Activated CD4-positive, alpha-beta T cell treated with anti-CD3 and anti-CD28 coated beads for 36 hours (primary cell): Measurements from ENCODE around the gene C1QTNF6. TPM values are rescaled to one million over a fixed set of nuclear protein-coding genes. Genes with fewer than 3 reads are reported as not detected.
A peak's percentile ranks its signal among the peaks of the same experiment; 100 is the strongest.

Experiments used
- ATAC-seq: fragments of 200-7000 bp; cut with Tn5 transposase; one replicate; pipeline ENCODE4 v1.10.0; 2021; ENCODE audit warnings: mild to moderate bottlenecking, moderate library complexity
- CTCF ChIA-PET: fragments of 350-600 bp; sonication (Branson Sonifier 250); formaldehyde crosslinking; loops from one replicate; lab custom pipeline; 2021; ENCODE audit warnings: antibody characterized with exemption; lab: Charles Lee
- POLR2A ChIA-PET: fragments of 350-600 bp; sonication (Branson Sonifier 250); formaldehyde crosslinking; loops from one replicate; lab custom pipeline; 2021; ENCODE audit warnings: antibody characterized with exemption, inconsistent platforms; lab: Charles Lee
- DNase-seq: peaks from one replicate; pipeline ENCODE4 v3.0.0-alpha.2; 2020
- H3K27ac Mint-ChIP-seq: one replicate; pipeline ENCODE4 v1.8.0; 2021; ENCODE audit warnings: mixed read lengths
- H3K27me3 Mint-ChIP-seq: one replicate; pipeline ENCODE4 v1.8.0; 2021; ENCODE audit warnings: mixed read lengths
- H3K36me3 Mint-ChIP-seq: one replicate; pipeline ENCODE4 v1.8.0; 2021; ENCODE audit warnings: low read depth, mixed read lengths
- H3K4me1 Mint-ChIP-seq: one replicate; pipeline ENCODE4 v1.8.0; 2021; ENCODE audit warnings: mixed read lengths
- H3K4me3 Mint-ChIP-seq: one replicate; pipeline ENCODE4 v1.8.0; 2021; ENCODE audit warnings: mild to moderate bottlenecking, moderate library complexity, mixed read lengths
- H3K9me3 Mint-ChIP-seq: one replicate; pipeline ENCODE4 v1.8.0; 2021; ENCODE audit warnings: low read depth, mixed read lengths
- intact Hi-C, 2 experiments: fragments of 100-400 bp; cut with DNase I in 1 of 2; cut with micrococcal nuclease in 1 of 2; formaldehyde crosslinking; loops; one replicate each; pipeline versions ENCODE4 v1.14.2 to v1.15.1; 2022 to 2024; cut with DNase I, micrococcal nuclease
- total RNA-seq, 2 experiments: library from RNA; stranded (reverse); gene quantifications; one replicate each; pipeline ENCODE4 v1.2.3, GENCODE V29; 2021

The C1QTNF6 gene
- total RNA-seq, 2 experiments from 2014 or later, result 8.4 to 8.7 TPM

GRCh38 chr22:37197451-37198257 lies 9.6 kb upstream of the C1QTNF6 start:
- Mint-ChIP-seq H3K27me3 (no peaks in the 10 kb centered on the region), H3K27ac (peak overlapping the region; percentile 95), H3K4me1 (peaks cover 50% of the 10 kb centered on the region), H3K4me3 (peak overlapping the region; percentile 89), H3K9me3 (no peaks in the 10 kb centered on the region), H3K36me3 (peaks cover 7% of the 10 kb centered on the region)
- ChIA-PET CTCF (interaction anchor here (0.6 to 4.5 kb wide), 30 partner anchors 11 to 415 kb away, joined by 3 to 36 read pairs (median 4); partner anchors contain the start of genes IL2RB and RAC2), POLR2A (interaction anchor here (1.2 to 1.4 kb wide), 4 partner anchors 34 to 116 kb away, joined by 3 to 4 read pairs (median 3); partner anchors contain the start of gene IL2RB)
- no peak for ATAC-seq
- intact Hi-C loops, result loop anchor here (1.0 to 5.0 kb wide), 11 partner anchors 21 to 341 kb away; partner anchors contain the start of gene IL2RB (in 1 of the 2)
- peak; percentile 33 for DNase-seq

GRCh38 chr22:37196539-37197450 lies 8.7 kb upstream of the C1QTNF6 start:
- intact Hi-C loops, result loop anchor here in 1 of 2 experiments (5.0 kb wide), 1 partner anchor 49 kb away; the partner anchor contains the start of gene IL2RB
- H3K27me3 Mint-ChIP-seq, result no peaks in the 10 kb centered on the region
- DNase-seq (no peak), ATAC-seq (no peak)
- ChIA-PET CTCF (interaction anchor here (0.6 to 4.5 kb wide), 27 partner anchors 12 to 219 kb away, joined by 3 to 36 read pairs (median 4); partner anchors contain the start of genes IL2RB and RAC2), POLR2A (interaction anchor here (1.2 to 1.4 kb wide), 4 partner anchors 33 to 115 kb away, joined by 3 to 4 read pairs (median 3); partner anchors contain the start of gene IL2RB)
- peaks cover 8% of the 10 kb centered on the region for H3K36me3 Mint-ChIP-seq
- peak overlapping the region; percentile 89 for H3K4me3 Mint-ChIP-seq
- peak overlapping the region; percentile 95 for H3K27ac Mint-ChIP-seq
- H3K4me1 Mint-ChIP-seq, result peaks cover 47% of the 10 kb centered on the region
- no peaks in the 10 kb centered on the region for H3K9me3 Mint-ChIP-seq

DNA sequence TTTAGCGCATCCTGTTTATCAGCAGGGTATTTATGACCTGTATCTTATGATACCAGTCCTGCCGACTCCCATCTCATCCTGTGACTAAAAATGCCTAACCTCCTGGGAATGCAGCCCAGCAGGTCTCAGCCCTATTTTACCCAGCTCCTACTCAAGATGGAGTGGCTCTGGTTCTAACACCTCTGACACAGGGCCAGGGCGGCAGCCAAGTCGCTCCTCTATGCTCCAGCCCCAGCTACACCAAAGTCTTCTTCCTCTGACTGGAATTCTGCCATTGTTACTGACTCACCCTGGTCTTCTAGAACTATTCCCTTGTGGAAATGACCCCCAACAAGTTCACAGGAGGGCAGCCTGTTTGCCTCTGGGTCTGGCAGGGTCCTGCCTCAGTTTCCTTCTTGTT lies 7.9 kb upstream of the C1QTNF6 start:
- no peaks in the 10 kb centered on the region for H3K9me3 Mint-ChIP-seq
- H3K27me3 Mint-ChIP-seq, result no peaks in the 10 kb centered on the region
- H3K4me1 Mint-ChIP-seq, result peaks cover 41% of the 10 kb centered on the region
- intact Hi-C loops, result loop anchor here in 1 of 2 experiments (5.0 kb wide), 1 partner anchor 49 kb away; the partner anchor contains the start of gene IL2RB
- no peak overlapping the region for H3K4me3 Mint-ChIP-seq
- no peak overlapping the region for H3K27ac Mint-ChIP-seq
- H3K36me3 Mint-ChIP-seq, result peaks cover 8% of the 10 kb centered on the region
- no peak for DNase-seq
- no peak for ATAC-seq
- POLR2A ChIA-PET, result no interaction called here
- CTCF ChIA-PET, result interaction anchor here (1.2 kb wide), 1 partner anchor 74 kb away, joined by 3 read pairs; no protein-coding TSS in a partner anchor

DNA sequence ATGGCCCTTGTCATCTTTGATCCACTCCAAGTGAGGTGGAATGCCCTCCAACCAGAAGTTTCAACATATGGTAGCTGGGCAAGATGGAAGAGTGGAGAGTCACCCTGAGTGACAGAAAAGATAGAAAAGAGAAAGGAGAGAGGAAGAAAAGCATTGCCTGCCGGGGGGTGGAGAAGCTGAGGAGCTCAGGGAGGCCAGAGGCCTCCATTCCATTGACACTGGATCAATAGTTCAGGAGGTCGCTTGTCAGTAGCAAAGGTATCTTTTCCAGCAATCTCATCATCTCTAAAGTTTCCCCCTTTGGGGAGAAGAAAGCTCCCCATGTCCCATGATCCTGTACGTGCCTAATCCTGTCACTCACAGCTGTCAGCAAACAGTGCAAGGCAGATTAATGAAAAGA lies 6.7 kb upstream of the C1QTNF6 start:
- ChIA-PET CTCF (interaction anchor here (0.7 to 4.4 kb wide), 5 partner anchors 29 to 150 kb away, joined by 3 to 20 read pairs (median 4); no protein-coding TSS in a partner anchor), POLR2A (no interaction called here)
- no peak for DNase-seq
- no peaks in the 10 kb centered on the region for H3K9me3 Mint-ChIP-seq
- intact Hi-C loops, result loop anchor here in 1 of 2 experiments (5.0 kb wide), 1 partner anchor 47 kb away; the partner anchor contains the start of gene IL2RB
- H3K36me3 Mint-ChIP-seq, result peaks cover 14% of the 10 kb centered on the region
- H3K27me3 Mint-ChIP-seq, result no peaks in the 10 kb centered on the region
- peak overlapping the region; percentile 0 for H3K27ac Mint-ChIP-seq
- peaks cover 35% of the 10 kb centered on the region for H3K4me1 Mint-ChIP-seq
- no peak for ATAC-seq
- no peak overlapping the region for H3K4me3 Mint-ChIP-seq

DNA sequence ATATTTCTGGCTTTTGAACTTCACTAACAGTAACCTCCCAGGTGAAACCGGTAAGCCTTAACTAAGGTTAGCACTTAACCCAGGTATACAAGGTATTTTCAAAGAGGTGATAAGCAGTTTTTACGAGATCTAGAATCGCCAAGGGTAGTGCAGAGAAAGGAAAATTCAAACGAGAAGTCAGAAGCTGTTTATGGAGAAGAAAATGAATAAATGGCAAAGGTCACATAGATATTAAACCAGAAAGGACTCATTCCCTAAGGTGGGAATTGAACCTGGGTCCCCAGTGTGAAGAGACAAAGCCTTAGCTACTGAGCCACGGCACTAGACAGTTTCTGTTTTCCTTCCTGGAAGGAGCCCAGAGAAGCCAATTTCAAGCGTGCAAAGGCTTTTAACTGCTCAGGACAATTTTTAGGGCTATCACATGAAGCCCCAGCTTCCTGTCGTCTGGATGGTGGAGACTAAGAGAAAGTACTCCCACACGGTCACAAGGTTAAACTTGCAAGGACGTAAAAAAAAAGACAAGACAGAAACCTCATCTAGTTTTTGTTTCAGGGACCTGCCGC lies 5.7 kb upstream of the C1QTNF6 start:
- Mint-ChIP-seq H3K4me3 (peak overlapping the region; percentile 40), H3K9me3 (no peaks in the 10 kb centered on the region), H3K27ac (peak overlapping the region; percentile 82), H3K27me3 (no peaks in the 10 kb centered on the region), H3K36me3 (peaks cover 19% of the 10 kb centered on the region), H3K4me1 (peaks cover 38% of the 10 kb centered on the region)
- ChIA-PET POLR2A (no interaction called here), CTCF (interaction anchor here (0.6 to 4.4 kb wide), 11 partner anchors 9 to 412 kb away, joined by 3 to 20 read pairs (median 4); no protein-coding TSS in a partner anchor)
- intact Hi-C loops, result no loop called here
- DNase-seq (peak; percentile 59), ATAC-seq (peak; percentile 42)

DNA sequence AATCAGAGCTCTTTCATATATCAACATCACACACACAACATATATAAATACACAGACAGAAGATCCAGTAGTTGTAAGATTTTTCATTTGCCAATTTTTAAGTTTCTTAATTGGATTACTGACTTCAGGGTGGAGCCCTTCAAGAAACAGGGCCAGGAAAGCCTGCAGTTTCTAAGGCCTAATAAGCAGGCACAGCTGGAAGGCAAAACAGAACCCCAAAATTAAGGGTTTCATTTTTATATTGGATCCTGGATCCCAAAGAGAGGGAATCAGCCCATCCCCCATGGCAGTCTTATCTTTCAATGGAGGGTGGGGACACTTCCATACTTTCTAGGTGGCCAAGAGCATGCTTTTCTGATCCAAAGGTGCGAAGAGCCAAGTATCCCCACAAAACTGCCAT lies 4.7 kb upstream of the C1QTNF6 start:
- intact Hi-C loops, result no loop called here

GRCh38 chr22:37192204-37192603 lies 4.2 kb upstream of the C1QTNF6 start:
- Mint-ChIP-seq H3K27me3 (no peaks in the 10 kb centered on the region), H3K9me3 (no peaks in the 10 kb centered on the region), H3K36me3 (peaks cover 19% of the 10 kb centered on the region), H3K4me1 (peaks cover 31% of the 10 kb centered on the region), H3K4me3 (no peak overlapping the region), H3K27ac (no peak overlapping the region)
- ATAC-seq (no peak), DNase-seq (no peak)
- CTCF ChIA-PET, result interaction anchor here (0.6 to 4.4 kb wide), 10 partner anchors 19 to 205 kb away, joined by 3 to 20 read pairs (median 4); no protein-coding TSS in a partner anchor
- intact Hi-C loops, result no loop called here
- POLR2A ChIA-PET, result interaction anchor here (0.7 to 1.2 kb wide), 2 partner anchors 70 to 483 kb away, joined by 3 read pairs; no protein-coding TSS in a partner anchor

More for the DNA sequence above, 4.7 kb upstream of the C1QTNF6 start:
- H3K36me3 Mint-ChIP-seq, result peaks cover 19% of the 10 kb centered on the region
- ChIA-PET CTCF (interaction anchor here (0.6 to 4.4 kb wide), 12 partner anchors 21 to 411 kb away, joined by 3 to 20 read pairs (median 4); no protein-coding TSS in a partner anchor), POLR2A (interaction anchor here (0.7 kb wide), 1 partner anchor 484 kb away, joined by 3 read pairs; no protein-coding TSS in a partner anchor)
- H3K27me3 Mint-ChIP-seq, result no peaks in the 10 kb centered on the region
- H3K9me3 Mint-ChIP-seq, result no peaks in the 10 kb centered on the region
- peaks cover 34% of the 10 kb centered on the region for H3K4me1 Mint-ChIP-seq
- no peak overlapping the region for H3K27ac Mint-ChIP-seq
- H3K4me3 Mint-ChIP-seq, result no peak overlapping the region
- ATAC-seq (no peak), DNase-seq (no peak)

GRCh38 chr22:37190262-37190780 lies 2.3 kb upstream of the C1QTNF6 start:
- peaks cover 19% of the 10 kb centered on the region for H3K36me3 Mint-ChIP-seq
- CTCF ChIA-PET, result interaction anchor here (0.6 to 0.8 kb wide), 2 partner anchors 14 to 67 kb away, joined by 3 read pairs; no protein-coding TSS in a partner anchor
- H3K4me1 Mint-ChIP-seq, result peaks cover 41% of the 10 kb centered on the region
- H3K27ac Mint-ChIP-seq, result no peak overlapping the region
- no peak overlapping the region for H3K4me3 Mint-ChIP-seq
- H3K27me3 Mint-ChIP-seq, result no peaks in the 10 kb centered on the region
- POLR2A ChIA-PET, result no interaction called here
- intact Hi-C loops, result no loop called here
- no peaks in the 10 kb centered on the region for H3K9me3 Mint-ChIP-seq
- DNase-seq (no peak), ATAC-seq (no peak)

DNA sequence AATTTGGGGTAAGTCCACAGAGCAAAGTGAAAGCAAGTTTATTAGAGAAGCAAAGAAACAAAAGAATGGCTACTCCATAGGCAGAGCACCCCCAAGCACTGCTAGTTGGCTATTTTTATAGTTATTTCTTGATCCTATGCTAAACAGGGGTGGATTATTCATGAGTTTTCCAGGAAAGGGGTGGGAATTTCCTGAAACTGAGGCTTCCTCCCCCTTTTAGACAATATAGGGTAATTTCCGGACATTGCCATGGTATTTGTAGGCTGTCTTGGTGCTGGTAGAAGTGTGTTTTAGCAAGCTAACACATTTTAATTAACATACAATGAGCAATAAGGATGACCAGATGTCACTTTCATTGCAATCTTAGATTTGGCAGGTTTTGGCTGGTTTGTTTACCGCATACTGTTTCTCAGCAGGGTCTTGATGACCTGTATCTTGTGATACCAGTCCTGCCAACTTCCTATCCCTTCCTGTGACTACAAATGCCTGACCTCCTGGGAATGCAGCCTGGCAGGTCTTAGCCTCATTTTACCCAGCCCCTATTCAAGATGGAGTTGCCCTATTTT lies 937 bp upstream of the C1QTNF6 start:
- ChIA-PET POLR2A (no interaction called here), CTCF (no interaction called here)
- H3K4me1 Mint-ChIP-seq, result peaks cover 32% of the 10 kb centered on the region
- H3K27ac Mint-ChIP-seq, result no peak overlapping the region
- H3K4me3 Mint-ChIP-seq, result no peak overlapping the region
- H3K27me3 Mint-ChIP-seq, result no peaks in the 10 kb centered on the region
- no peaks in the 10 kb centered on the region for H3K9me3 Mint-ChIP-seq
- ATAC-seq, result no peak
- no peak for DNase-seq
- intact Hi-C loops, result no loop called here
- H3K36me3 Mint-ChIP-seq, result peaks cover 18% of the 10 kb centered on the region

DNA sequence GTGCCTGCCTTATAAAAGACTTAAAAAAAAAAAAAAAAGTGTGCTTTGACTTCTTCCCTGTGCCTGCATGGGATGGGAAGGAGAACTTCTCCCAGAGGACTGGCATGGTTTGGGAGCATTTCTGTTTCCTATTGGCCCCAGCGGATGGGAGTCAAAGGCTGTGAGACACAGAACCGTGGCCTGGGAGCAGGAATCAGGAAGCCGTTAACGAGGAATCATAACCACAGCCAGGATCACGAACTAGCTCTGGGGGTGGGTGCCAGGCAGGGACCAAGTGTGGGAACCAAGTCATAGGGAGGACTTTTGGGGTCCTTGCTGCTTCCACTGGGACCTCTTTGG lies 526 bp downstream of the C1QTNF6 start:
- H3K27me3 Mint-ChIP-seq, result no peaks in the 10 kb centered on the region
- H3K4me1 Mint-ChIP-seq, result peaks cover 25% of the 10 kb centered on the region
- ATAC-seq (no peak), DNase-seq (no peak)
- H3K9me3 Mint-ChIP-seq, result no peaks in the 10 kb centered on the region
- H3K36me3 Mint-ChIP-seq, result peaks cover 11% of the 10 kb centered on the region
- no peak overlapping the region for H3K4me3 Mint-ChIP-seq
- intact Hi-C loops, result no loop called here
- CTCF ChIA-PET, result interaction anchor here (0.8 to 2.7 kb wide), 2 partner anchors 12 to 201 kb away, joined by 3 to 9 read pairs; no protein-coding TSS in a partner anchor
- POLR2A ChIA-PET, result no interaction called here
- no peak overlapping the region for H3K27ac Mint-ChIP-seq
